Stimulated activated CD4-positive, alpha-beta T cell treated with anti-CD3 and anti-CD28 coated beads, Interleukin-4, amount 100 ng/mL, for 4 hours (primary cell): ENCODE results near the gene AP3S2.
A peak's percentile ranks its signal among the peaks of the same experiment; 100 is the strongest.
"Not testable (repeated sequence)": the region's sequence is repeated elsewhere in the genome, so short reads cannot be mapped to it uniquely, and the experiment has no call there.

ENCODE experiments used
- DNase-seq, 2 experiments: peaks; one replicate each; pipeline ENCODE4 v3.0.0-alpha.2; 2020

The AP3S2 gene

DNA sequence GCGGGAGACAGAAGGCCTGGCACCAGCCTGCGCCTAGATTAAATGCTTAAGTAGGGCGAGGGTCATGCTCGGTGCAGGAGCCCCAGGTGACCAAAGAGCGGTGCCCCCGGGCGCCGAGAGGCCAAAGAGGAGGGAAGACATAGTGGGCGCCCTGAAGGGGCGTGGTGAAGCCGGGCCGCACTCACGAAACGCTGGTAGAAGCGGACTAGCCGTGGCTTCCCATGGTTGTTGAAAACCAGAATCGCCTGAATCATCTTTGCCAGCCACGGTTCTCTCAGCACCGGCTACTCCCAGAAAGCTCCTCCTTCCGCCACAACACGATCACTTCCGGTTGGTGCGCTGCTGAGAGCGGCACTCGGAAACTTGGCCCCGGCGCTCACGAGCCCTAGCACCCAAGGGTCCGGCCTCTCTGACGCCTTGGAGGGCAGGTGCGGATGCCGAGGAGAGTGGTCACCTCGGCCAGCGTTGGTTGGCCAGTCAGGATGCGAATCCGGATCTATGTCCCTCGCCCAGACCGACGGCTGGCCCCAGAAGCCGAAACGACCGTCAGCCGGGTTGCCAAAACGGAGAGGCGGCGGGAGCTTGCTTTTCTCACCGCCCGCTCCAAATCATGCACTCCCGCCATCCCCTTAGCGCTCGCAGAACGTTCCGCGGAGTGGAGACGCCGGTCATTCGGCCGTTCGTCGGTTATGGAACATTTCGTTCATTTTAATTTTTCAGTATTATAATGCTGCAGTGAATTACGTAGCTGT lies at the start of gene AP3S2:
TSS of gene AP3S2 (minus strand) at position 299 of the 752 bp plus-strand sequence. CDS start at position 254, 45 bp downstream.
- peak; percentile 82 to 87 for DNase-seq

DNA sequence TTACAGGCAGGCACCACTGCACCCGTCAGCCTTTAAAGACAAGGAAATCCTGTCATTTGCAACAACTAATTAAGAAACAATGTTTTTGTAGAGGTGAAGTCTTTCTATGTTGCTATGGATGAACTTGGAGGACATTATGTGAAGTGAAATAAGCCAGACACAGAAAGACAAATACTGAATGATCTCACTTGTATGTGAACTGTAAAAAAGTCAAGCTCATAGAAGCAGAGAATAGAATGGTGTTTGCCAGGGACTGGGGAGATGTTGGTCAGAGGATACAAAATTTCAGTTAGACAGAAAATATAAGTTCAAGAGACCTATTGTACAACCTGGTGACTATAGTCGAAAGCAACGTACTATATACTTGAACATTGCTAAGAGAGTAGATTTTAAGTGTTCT lies 46.1 kb upstream of the AP3S2 start:
- no peak for DNase-seq

DNA sequence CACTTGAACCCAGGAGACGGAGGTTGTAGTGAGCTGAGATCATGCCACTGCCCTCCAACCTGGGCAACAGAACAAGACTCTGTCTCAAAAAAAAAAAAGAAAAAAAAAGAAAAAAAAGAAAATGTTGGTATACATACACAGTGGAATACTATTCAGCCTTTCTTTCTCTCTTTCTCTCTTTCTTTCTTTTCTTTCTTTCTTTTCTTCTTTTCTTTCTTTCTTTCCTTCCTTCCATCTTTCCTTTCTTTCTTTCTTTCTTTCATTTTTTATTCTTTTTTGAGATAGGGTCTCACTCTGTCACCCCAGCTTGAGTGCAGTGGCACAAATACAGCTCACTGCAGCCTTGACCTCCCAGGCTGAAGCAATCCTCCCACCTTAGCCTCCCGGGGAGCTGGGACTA lies 45.6 kb upstream of the AP3S2 start:
- not testable (repeated sequence) for DNase-seq

DNA sequence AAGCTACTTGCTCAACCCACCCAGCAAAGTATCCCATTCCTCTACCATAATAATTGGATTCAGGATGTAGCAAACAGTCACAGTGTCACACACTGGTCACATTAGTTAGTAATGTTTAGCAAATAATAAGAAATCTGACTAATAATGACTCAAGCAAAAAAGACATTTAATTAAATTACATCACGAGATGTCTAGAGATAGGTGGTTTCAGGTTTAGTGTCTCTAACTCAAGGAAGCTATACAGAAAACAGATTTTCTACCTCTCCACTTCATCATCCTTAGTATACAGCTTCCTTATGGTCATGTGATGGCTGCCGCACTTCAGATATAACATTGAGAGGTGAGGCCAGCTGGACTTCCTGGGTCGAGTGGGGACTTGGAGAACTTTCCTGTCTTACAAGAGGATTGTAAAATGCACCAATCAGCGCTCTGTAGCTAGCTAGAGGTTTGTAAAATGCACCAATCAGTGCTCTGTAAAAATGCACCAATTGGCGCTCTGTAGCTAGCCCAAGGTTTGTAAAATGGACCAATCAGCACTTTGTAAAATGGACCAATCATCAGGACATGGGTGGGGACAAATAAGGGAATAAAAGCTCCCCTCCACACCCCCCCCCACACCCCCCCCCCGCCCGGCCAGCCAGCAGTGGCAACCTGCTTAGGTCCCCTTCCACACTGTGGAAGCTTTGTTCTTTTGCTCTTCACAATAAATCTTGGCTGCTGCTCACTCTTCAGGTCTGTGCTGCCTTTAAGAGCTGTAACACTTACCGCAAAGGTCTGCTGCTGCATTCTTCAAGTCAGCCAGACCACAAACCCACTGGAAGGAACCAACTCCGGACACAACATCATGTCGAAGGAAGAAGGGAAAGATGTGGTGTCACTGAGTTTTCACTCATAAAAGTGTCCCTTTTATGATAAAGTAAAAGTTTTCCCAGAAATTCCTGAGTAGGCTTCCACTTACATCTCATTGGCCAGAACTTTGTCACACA lies 43.9 kb upstream of the AP3S2 start:
- DNase-seq = no peak

DNA sequence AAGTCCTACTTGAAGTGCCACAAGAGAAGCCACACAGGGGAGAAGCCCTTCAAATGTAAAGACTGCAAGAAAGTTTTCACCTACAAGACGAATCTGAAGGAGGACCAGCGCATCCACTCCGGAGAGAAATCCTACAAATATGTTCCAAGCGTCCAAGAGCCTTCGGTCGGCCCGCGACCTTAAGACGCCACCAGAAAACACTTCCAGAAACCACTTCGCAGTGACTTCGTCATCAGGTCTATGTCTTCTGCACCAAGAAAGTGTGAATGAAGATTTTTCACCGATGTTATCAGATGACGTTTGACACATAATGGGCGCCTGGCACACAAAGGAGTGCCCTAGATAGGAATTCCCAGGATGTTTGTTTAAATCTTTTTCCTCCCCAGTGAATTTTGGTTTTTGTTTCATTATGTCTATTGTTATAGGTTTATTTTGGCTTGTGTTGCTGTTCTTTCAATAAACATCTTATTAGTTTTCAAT lies 43.0 kb upstream of the AP3S2 start:
- peak in 1 of 2 experiments; percentile 7 for DNase-seq

DNA sequence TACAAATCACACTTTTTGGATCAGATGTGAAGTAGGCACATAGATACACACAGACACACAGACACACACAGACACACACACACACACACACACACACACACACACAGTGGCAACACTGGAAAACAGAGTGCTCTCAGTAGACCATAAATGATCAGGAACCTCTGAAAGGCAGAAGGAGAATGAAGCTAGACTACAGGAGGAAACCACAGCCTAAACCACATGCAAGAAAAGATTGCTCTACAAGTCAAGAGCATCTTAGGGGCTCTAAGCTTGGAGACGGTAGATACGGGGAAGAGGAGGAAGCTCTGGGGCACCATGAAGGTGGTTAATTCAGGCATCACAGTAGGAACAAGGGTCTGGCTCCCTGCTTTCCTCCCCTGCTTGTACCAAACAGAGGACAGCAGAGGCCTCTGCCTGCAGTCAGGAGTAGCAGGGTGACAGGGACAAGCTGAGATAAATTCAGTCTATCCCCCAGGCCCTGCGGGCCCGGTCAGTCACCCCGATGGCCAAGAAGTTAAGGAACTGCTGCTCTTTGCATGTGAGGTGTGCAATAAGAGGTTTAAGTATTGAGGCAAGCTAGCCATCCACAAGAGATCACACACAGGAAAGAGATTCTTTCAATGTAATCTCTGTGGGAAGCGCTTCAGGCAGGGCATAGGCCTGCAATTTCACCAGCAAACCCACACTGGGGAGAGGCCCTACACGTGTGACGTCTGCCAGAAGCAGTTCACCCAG lies 42.4 kb upstream of the AP3S2 start:
- peak in 1 of 2 experiments; percentile 1 for DNase-seq

DNA sequence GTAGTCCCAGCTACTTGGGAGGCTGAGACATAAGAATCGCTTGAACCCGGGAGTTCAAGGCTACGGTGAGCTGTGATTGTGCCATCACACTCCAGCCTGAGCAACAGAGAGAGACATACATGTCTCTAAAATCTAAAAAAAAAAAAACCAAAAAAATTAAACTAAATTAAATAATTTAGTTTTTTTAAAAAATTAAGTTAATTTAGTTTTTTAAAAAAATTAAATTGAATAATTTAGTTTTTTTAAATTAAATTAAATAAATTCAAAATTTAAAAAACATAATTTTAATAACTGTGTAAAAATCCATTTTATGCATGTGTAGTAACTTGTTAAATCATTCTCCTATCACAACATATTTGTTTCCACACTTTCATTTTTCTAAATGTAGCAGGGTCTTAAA lies 39.1 kb upstream of the AP3S2 start:
- no peak for DNase-seq

DNA sequence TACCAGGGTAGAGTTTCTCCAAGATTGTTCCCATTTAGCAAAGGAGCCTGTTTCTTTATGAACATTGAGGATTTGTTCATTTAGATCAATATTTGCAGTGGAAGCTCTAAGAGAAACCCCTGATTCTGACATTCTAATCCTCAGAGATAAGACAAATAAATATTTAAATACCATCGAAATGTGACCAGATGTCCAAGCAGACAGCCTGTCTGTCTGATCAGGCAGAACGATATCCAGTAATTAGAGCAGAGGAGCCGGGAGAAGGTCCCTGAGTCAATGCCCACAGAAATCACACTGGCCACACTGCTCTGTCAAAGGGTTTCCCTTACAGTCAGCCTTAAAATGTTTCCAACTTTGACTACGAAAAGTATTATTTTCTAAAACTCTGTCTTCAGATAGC lies 34.6 kb upstream of the AP3S2 start:
- no peak for DNase-seq

DNA sequence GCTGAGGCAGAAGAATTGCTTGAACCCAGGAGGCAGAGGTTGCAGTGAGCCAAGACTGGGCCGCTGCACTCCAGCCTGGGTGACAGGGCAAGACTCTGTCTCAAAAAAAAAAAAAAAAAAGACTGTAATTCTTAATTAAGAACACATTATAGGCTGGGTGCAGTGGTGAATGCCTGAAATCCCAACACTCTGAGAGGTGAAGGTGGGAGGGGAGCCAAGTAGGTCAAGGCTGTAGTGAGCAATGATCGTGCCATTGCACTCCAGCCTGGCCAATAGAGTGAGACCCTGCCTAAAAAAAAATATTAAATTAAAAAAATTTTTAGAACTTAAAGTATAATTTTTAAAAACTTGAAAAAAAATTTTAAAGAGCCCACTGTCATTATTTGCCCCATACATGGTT lies 32.4 kb upstream of the AP3S2 start:
- no peak for DNase-seq

DNA sequence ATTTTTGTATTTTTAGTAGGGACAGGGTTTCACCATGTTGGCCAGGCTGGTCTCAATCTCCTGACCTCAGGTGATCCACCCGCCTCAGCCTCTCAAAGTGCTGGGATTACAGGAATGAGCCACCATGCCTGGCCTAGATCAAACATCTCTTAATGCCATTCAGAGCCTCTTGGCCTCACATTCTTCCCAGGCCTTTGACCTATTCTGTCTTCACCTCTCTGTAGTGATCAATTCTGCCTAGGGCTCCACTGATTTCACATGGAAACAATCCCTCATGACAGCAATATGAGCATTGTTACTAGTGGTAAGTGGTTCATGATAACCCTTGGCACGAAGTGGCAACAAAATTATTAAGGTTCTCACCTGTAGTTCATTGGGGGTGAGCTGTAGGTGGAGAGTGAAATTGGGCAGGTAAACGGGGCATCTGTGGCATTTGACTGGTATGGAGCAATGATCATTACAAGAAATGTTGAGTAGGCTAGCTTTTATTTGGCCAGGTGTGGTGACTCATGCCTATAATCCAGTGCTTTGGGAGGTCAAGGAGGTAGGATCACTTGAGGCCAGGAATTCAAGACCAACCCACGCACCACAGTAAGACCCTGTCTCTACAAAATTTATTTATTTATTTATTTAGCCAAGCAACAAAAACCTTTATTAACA lies 23.8 kb upstream of the AP3S2 start:
- DNase-seq = no peak

DNA sequence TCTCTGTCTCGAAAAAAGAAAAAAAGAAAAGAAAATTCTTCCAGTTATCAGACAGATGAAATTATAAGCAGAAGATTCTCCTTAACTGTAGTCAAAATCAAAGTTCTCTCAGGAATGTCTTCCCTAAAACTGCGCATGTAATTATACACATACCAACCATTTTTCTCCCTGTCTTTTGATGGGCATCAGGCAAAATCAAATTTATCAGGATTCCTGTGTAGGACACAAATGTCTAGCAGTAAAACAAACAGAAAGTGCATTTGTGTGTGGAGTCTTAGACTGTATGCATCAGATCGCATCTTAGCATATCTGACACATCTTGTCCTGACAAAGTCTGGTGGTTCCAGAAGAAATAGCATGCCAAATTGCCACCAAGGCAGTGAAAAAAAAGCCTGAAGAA lies 22.9 kb upstream of the AP3S2 start:
- DNase-seq = no peak

DNA sequence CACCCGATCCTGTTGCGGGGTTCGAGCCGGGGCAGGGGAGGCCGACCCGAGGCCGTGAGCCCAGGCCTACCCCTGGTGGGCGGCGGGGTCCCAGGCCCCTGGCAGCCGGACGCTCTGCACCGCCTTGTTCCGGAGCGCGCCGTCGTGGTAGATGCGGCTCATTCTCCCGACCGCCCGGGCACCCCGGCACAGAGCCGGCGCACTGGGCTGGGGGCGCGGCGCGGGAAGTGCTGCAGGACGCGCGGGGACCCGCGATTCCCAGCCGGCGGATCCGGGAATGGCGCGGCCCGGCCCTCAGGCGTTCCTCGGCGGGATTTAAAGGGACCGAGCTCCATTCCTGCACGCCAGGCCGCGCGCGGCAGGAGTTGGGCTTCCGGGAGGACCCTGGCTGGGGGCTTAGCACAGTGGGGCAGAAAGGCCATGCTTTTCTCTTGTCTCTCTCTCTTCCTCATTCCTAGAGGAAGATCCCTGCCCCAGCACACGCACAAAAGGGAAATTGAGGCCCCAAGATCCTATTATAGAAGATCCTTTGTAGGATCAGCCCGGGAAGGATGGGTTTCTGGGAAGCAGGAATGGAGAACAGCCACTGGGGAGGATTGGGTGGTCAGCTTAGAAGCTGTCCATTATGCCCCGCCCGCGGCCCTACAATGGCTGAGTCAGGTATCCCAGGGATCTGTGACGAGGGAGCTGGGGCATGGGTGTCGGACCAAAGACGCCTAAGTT lies 19.0 kb upstream of the AP3S2 start, which contains the start of gene ARPIN:
TSS of gene ARPIN (minus strand) at position 279 of the 723 bp plus-strand sequence. CDS start at position 162, 117 bp downstream.
- no peak for DNase-seq

DNA sequence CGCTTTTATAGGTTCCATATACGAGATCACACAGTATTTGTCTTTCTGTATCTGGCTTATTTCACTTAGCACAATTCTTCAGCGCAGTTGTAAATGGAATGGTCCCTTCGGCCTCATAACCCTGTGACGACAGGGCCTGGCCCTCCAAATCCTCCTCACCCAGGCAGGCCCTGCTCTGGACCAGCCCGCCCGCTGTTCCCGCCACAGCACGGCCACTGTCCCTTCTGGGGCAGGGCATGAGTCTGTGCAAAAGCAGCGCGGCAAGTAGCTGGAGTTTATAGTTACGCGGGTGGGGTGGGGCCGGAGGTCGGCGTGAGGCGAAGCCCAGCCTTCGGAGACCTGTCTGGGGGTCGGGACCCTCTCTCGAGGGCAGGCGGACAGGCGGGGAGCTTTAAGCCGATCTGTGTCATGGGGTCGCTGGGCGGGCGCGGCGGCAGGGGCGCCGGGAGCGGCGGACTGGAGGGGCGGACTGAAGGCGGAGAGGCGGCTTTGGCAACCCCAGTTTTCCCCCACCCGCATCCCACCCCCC lies 18.4 kb upstream of the AP3S2 start:
- no peak for DNase-seq

DNA sequence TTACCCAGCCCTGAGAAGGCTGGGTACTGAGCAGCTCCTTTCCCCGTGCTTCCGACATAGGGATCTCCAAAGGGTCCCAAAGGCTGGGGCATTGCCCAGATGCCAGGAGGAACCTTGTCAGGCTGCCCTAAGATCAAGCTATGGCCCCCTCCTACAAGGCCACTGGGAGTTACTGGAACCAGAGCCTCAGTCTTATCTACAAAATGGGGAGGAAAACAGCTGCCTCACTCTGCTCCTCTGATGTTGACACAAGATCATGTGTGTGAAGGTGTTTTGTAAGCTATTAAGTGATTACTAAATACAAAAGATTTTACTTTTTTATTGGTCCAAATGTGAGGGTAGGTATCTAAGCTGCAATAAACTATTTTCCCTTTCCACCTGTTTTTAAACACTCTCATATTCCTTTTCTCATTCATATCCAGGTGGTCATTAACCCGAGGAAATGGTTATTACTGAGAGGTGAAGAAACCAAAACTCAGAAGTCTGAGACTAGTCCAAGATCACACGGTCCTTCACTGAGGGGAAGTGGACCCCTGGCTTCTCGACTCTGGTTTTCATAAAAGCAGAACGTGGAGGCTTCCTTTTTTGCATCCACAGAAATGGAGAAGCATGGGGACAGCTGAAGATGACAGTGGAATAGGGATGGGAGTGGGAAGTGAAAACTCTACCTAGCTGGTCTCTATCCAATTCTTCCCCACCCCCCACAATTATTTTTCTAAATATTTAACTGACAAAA lies 17.3 kb upstream of the AP3S2 start:
- DNase-seq = no peak

DNA sequence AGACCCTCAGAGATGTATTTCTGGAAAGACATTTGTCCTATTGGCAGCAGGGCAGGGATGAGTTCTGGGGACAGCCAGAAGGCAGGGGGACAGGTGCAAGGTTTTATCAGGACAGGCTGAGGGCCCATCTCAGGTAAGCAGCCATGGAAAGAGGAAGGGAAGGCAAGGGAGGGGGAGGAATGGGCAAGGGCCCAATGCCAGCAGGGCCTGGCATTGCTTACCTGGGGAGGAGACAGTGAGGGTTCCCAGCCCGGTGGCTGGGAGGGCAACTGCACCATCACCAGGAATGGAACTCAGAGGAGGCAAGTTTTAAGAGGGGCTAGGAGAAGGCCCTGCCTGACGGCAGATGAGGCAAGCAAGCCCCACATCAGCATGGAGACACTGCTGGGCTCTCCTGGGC lies 15.8 kb upstream of the AP3S2 start:
- DNase-seq = no peak

DNA sequence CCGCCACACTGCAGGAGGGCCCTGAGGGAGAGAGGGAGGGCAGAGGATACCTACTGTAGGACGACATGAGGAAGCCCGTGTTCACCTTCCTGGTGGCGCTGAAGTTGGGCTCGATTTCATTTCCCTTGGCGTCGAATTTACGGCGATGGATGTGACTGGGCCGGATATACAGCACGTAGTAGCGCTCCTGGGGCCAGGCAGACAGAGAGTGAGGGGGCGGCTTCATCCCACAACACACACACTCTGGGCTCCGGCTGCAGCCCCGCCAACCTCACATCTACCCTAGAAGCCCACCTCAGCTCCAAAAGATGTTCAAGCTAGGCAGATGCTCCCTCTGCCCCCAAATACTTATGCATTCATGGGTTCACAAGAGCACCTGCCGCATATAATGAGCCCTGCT lies 14.4 kb upstream of the AP3S2 start:
- DNase-seq = no peak

DNA sequence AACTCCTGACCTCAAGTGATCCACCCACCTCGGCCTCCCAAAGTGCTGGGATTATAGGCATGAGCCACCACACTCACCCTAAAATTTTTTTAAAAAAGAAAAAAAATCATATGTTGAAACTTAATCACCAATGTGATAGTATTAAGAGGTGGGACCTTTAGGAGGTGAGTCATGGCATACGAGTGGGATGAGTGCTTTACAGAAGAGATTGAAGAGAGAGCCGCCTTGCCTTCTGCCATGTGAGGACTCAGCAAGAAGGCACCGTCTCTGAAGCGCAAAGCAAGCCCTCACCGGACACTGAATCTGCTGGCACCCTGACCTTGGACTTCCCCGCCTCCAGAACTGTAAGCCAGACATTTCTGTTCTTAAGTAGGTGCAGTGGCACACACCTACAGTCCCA lies 13.5 kb upstream of the AP3S2 start:
- DNase-seq = no peak

DNA sequence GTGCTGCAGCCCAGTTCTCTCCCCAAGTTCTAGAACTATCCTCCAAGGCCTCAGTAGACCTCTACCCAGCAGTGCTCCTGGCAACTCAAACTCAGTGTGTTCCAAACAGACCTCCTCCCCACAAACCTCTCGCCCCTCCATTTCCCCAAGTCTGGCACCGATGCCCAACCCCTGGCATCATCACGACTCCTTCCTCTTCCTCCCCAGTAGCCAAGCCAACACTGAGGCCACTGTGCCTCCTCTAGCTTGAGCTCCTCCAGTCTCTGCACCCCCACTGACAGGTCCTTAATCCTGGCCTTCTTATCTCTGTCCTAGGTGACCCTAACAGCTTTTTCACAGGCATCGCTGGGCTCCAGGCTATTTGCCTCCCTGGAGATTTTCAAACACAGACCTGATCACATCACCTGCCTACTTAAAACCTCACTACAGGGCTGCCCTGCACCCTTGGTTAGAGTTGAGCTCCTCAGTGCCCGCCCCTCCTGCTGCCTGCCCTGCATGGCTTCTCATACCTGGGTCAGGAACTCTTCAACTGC lies 12.1 kb upstream of the AP3S2 start:
- DNase-seq = no peak

DNA sequence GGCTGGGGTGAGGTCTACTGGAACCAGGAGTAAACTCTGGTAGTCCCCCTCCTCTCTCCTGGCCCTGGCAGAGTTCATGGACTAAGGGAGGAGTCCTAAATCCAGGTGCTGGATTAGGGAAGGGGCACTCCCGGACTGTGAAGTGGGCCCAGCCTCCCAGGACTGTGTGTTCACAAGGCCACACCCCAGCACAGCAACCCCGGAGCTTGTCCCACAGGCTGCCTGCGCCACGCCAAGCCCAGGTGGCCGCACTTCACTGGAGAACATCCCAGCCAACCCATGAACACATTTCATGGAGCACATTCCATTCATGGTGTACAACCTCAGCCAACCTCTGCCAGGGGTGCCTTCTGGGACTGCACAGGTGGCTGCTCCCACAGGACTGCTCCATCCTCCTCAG lies 10.7 kb upstream of the AP3S2 start:
- DNase-seq = no peak

DNA sequence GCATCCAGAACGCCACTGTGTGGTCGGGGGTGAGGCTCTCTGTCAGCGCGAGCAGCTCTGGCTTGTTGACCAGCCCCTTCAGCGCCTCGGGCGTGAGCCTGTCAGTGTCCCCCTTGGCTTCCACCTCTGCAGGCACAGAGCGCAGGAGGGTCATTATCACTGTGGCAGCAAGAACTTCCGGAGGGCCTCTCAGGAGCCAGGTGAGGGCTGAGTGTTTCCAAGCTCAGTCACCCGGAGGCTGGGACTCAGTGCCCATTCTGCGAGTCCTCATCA lies 10.0 kb upstream of the AP3S2 start:
- no peak for DNase-seq
